Subcutaneous abdominal adipose tissue (tissue), 5 donors: ENCODE results near the gene GOSR2.

Experiments
- H3K27ac ChIP-seq: one replicate; pipeline ENCODE4 v1.7.0; 2013; ENCODE audit warnings: low read depth, mild to moderate bottlenecking, inconsistent platforms, low read length, moderate library complexity
- H3K27me3 ChIP-seq, 5 donors: one replicate each; pipeline ENCODE4 v1.7.0; 2013; ENCODE audit warnings: low read length in 5 of 5, inconsistent platforms in 1 of 5; ENCODE audit not compliant: control insufficient read depth in 5 of 5, insufficient read depth in 4 of 5
- H3K36me3 ChIP-seq, 5 donors: one replicate each; pipeline ENCODE4 v1.7.0; 2013; ENCODE audit warnings: low read length in 5 of 5; ENCODE audit not compliant: control insufficient read depth in 5 of 5, insufficient read depth in 5 of 5
- H3K4me1 ChIP-seq, 5 donors: one replicate each; pipeline ENCODE4 v1.7.0; 2013; ENCODE audit warnings: low read length in 5 of 5, mild to moderate bottlenecking in 3 of 5, moderate library complexity in 1 of 5; ENCODE audit not compliant: control insufficient read depth in 5 of 5, insufficient read depth in 5 of 5
- H3K4me3 ChIP-seq, 5 donors: one replicate each; pipeline ENCODE4 v1.7.0; 2013; ENCODE audit warnings: low read length in 5 of 5, low read depth in 1 of 5
- H3K9ac ChIP-seq, 5 donors: one replicate each; pipeline ENCODE4 v1.7.0; 2013; ENCODE audit warnings: low read length in 5 of 5, mild to moderate bottlenecking in 4 of 5, moderate library complexity in 3 of 5
- H3K9me3 ChIP-seq, 5 donors: one replicate each; pipeline ENCODE4 v1.7.0; 2013; ENCODE audit warnings: low read length in 5 of 5; ENCODE audit not compliant: control insufficient read depth in 5 of 5
- donor health status: healthy.
- donor health status: healthy.
- donor health status: healthy.
- donor health status: healthy.
- donor health status: healthy.

GOSR2 gene

DNA sequence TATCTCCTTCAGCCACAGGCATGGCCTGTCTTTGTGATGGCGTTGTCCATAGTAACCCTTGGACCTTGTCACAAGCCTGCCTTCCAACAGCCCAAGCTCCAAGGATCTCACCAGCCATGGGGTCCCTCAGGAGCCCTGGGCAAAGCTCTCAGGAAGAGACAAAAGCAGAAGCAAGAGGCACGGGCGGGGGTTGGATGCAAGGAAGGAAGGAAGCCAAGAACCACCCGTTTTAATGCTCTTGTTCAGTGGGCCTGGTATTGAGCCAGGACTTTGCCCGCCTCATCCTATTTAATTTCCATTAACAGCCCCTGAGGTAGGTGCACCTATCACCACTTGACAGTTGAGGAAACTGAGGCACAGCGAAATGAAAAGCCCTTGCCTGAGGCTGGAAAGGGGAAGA, 32.3 kb upstream of the GOSR2 start:
- no peak overlapping the region for H3K4me3 ChIP-seq
- H3K27me3 ChIP-seq: peaks cover 15 to 38% (median 19%) of the 10 kb centered on the region in 5 donors
- peaks cover 0 to 21% (median 5%) of the 10 kb centered on the region in 5 donors for H3K4me1 ChIP-seq
- no peak overlapping the region for H3K27ac ChIP-seq
- H3K9me3 ChIP-seq: no peaks in the 10 kb centered on the region
- no peaks in the 10 kb centered on the region for H3K36me3 ChIP-seq
- no peak overlapping the region for H3K9ac ChIP-seq

DNA sequence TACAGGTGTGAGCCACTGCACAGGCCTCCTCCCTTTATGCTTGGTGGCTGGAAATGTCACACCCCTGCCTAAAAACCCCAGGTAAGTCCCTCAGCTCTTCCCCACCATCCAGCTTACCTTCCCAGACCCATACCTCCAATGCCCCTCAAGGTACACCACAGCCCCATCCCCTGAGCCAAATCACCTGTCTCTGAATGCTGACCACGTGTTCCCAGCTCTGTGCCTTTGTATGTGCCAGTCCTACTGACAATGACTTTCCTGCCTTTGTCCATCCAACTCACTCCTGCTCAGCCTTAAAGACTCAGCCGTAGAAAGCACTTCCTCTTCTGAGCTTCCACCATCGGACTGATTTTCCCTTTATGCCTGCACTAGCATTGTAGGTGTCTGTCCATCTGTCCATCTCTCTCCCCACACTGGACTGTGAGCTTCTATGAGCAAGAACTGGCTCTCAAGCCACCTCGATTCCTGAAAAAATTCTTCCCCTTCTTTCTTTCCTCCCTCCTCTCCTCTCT, 30.7 kb upstream of the GOSR2 start:
- no peak overlapping the region for H3K27ac ChIP-seq
- H3K36me3 ChIP-seq: no peaks in the 10 kb centered on the region
- no peak overlapping the region for H3K4me3 ChIP-seq
- H3K27me3 ChIP-seq: peaks cover 12 to 36% (median 15%) of the 10 kb centered on the region in 5 donors
- peaks cover 0 to 21% (median 5%) of the 10 kb centered on the region in 5 donors for H3K4me1 ChIP-seq
- H3K9me3 ChIP-seq: no peaks in the 10 kb centered on the region
- no peak overlapping the region for H3K9ac ChIP-seq

DNA sequence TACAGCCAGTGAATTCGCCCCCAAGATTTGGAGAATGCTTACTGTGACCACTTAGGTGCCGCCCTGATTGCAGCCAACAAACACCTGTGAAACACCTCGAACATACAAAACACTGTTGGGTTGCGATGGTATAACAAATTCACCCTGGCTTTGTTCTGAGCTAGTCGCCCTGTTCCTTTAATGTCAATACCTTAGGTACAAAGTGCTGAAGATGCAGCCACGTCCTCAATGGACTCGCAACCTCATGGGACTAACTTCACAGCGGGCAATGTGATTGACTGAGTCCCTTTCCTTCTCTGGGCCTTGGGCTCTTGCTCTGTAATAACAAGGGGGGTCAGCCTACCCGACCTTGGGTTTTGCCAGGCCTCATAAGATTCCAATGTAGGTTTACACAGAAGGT, 28.9 kb upstream of the GOSR2 start:
- H3K27ac ChIP-seq: no peak overlapping the region
- H3K9me3 ChIP-seq: peaks cover 0 to 7% (median 0%) of the 10 kb centered on the region in 5 donors
- H3K4me3 ChIP-seq: no peak overlapping the region
- no peak overlapping the region for H3K9ac ChIP-seq
- no peaks in the 10 kb centered on the region for H3K36me3 ChIP-seq
- peaks cover 12 to 36% (median 15%) of the 10 kb centered on the region in 5 donors for H3K27me3 ChIP-seq
- H3K4me1 ChIP-seq: peaks cover 0 to 21% (median 5%) of the 10 kb centered on the region in 5 donors

DNA sequence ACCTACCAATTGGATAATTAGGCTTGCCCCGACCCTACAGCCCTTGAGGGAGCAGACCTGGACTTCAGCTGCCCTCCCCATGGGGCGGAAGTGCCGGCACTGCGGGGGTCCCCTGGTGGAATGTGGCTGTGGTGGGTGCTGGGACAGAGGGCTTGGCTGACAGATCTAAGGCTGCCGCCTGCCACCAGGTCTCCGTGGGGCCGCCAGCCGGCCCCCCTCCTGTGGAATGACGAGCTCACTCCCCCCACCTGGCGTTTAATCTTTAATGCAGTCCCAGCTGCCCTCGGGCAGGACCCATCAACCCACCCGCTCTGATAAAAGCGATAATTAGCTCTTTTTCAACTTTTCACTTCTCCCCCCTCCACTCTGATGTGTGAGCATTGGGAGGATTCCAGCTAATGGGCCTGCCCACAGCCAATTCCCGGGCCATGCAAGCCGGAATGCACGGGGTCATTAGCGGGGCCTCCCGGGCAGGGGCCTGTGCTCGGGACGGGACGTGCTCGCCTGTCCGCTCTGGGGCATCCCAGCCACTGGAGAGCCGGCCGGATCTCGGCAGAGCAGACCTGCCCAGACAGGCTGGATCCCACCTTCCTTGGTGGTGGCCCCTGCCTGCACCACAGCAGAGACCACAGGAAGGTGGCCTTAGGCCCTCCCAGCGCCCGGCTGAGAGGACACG, 28.3 kb upstream of the GOSR2 start:
- Histone ChIP-seq H3K9ac (no peak overlapping the region), H3K36me3 (no peaks in the 10 kb centered on the region), H3K9me3 (peaks cover 0 to 9% (median 0%) of the 10 kb centered on the region in 5 donors), H3K4me3 (no peak overlapping the region), H3K27me3 (peaks cover 12 to 36% (median 15%) of the 10 kb centered on the region in 5 donors), H3K4me1 (peaks cover 0 to 21% (median 5%) of the 10 kb centered on the region in 5 donors), H3K27ac (no peak overlapping the region)

DNA sequence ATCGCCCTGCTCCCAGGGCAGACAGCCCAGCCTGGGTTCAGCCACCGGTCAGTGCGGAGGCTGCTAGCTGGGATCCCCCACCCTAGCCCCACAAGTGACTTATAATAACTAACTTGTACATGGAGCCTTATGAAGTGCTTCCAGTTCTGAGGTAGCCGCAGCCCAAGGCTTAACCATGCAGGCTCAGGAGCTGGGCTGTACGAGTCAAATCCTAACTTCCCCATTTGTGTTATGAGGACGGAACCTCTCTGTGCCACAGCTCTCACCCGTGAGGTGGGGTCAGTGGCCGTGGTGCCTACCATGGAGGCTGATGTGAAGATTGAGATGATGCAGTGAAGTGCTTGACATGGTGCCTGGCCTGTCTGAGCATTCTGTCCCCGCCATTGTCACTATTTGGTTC, 27.8 kb upstream of the GOSR2 start:
- H3K27me3 ChIP-seq: peaks cover 12 to 32% (median 15%) of the 10 kb centered on the region in 5 donors
- no peak overlapping the region for H3K9ac ChIP-seq
- no peak overlapping the region for H3K27ac ChIP-seq
- H3K4me3 ChIP-seq: no peak overlapping the region
- peaks cover 0 to 17% (median 4%) of the 10 kb centered on the region in 5 donors for H3K4me1 ChIP-seq
- peaks cover 0 to 9% (median 0%) of the 10 kb centered on the region in 5 donors for H3K9me3 ChIP-seq
- H3K36me3 ChIP-seq: no peaks in the 10 kb centered on the region

DNA sequence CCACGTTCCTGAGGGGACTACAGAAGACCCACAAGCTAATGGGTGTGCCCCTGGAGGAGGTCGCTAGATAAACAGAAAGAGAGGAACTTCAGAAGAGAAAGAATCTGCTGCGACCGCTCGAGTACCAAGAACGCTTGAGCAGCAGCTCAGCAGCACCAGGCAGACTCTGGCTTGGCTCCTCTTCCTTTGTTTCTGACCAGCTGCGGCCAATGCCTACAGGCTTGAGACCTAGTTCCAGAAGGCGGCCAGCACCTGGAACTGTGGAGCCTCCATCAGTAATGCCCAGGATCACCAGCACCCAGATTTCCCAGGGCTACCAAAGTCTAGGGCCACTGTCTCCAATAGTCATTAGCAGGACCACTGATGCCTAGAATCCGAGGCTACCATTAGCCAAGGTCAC, 26.0 kb upstream of the GOSR2 start:
- Histone ChIP-seq H3K27me3 (peaks cover 12 to 22% (median 15%) of the 10 kb centered on the region in 5 donors), H3K9ac (no peak overlapping the region), H3K27ac (no peak overlapping the region), H3K36me3 (no peaks in the 10 kb centered on the region), H3K9me3 (peaks cover 0 to 9% (median 0%) of the 10 kb centered on the region in 5 donors), H3K4me1 (peaks cover 0 to 5% (median 0%) of the 10 kb centered on the region in 5 donors), H3K4me3 (no peak overlapping the region)

DNA sequence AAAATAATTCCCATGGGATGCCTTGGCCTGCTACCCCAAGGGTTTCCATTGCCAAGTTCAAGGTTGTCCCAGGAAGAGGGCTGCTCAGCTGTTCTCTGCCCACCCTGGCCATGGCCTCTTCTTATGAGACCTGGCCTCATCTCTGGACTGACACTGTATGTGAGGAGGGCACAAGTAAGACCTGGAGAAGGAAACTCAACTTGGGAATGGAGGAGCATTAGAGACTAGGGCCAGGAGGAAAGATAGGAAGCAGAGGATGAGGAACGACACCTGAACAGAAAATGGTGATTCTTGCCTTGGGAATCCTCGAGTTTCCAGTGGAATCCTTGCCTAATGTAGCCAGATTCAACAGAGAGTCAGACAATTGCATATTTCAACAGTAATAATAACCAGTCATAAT, 24.6 kb upstream of the GOSR2 start:
- Histone ChIP-seq H3K9ac (no peak overlapping the region), H3K36me3 (no peaks in the 10 kb centered on the region), H3K4me3 (no peak overlapping the region), H3K9me3 (peaks cover 0 to 9% (median 0%) of the 10 kb centered on the region in 5 donors), H3K27me3 (peaks cover 9 to 18% (median 13%) of the 10 kb centered on the region in 5 donors), H3K4me1 (peaks cover 0 to 5% (median 0%) of the 10 kb centered on the region in 5 donors), H3K27ac (no peak overlapping the region)

DNA sequence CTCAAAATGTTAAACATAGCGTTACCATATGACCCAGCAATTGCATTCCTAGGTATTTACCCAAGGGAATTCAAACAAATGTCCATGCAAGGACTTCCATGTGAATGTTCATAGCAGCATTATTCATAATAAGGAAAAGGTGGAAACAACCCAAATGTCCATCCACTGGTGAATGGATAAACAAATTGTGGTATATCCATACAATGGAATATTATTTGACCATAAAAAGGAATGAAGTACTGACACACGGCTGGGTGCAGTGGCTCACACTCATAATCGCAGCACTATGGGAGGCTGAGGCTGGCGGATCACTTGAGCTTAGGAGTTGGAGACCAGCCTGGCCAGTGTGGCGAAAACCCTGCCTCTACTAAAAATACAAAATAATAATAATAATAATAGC, 24.1 kb upstream of the GOSR2 start:
- H3K9ac ChIP-seq: no peak overlapping the region
- H3K27me3 ChIP-seq: peaks cover 7 to 14% (median 12%) of the 10 kb centered on the region in 5 donors
- H3K4me3 ChIP-seq: no peak overlapping the region
- H3K4me1 ChIP-seq: peaks cover 0 to 5% (median 0%) of the 10 kb centered on the region in 5 donors
- no peaks in the 10 kb centered on the region for H3K36me3 ChIP-seq
- H3K27ac ChIP-seq: no peak overlapping the region
- peaks cover 0 to 9% (median 0%) of the 10 kb centered on the region in 5 donors for H3K9me3 ChIP-seq

DNA sequence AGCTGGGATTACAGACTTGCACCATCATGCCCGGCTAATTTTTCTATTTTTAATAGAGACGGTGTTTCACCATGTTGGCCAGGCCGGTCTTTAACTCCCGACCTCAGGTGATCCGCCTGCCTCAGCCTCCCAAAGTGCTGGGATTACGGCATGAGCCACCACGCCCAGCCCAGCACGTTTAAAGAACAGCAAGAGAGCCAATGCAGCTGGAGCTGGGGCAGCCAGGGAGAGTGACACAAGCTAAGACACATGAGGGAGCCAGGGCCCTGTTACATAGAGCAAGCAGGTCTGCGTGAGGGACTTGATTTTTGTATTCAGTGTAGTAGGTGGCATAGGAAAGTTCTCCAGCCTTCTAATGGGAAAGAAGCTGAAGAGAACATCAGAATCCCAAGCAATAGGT, 21.7 kb upstream of the GOSR2 start:
- Histone ChIP-seq H3K4me1 (peaks cover 0 to 10% (median 0%) of the 10 kb centered on the region in 5 donors), H3K9ac (no peak overlapping the region), H3K9me3 (peaks cover 0 to 9% (median 0%) of the 10 kb centered on the region in 5 donors), H3K27me3 (peaks cover 0 to 5% (median 0%) of the 10 kb centered on the region in 5 donors), H3K4me3 (no peak overlapping the region), H3K27ac (no peak overlapping the region), H3K36me3 (no peaks in the 10 kb centered on the region)
